H9 (cell line): ENCODE results near the gene SSTR1. TPM values are rescaled to one million over a fixed set of nuclear protein-coding genes. Genes with fewer than 3 reads are reported as not detected.

Source experiments
- DNase-seq: peaks from one replicate; pipeline ENCODE4 v3.0.0-alpha.2; 2017
- H2AFZ ChIP-seq: one replicate; pipeline ENCODE4 v1.6.1; 2013; ENCODE audit warnings: mild to moderate bottlenecking, low read length, control low read depth, moderate library complexity
- H2AK5ac ChIP-seq: 2 replicates; pipeline ENCODE4 v1.6.1; 2013; ENCODE audit warnings: low read length, control low read depth, mixed read lengths; ENCODE audit not compliant: insufficient read length
- H2BK120ac ChIP-seq: one replicate; pipeline ENCODE4 v1.6.1; 2013; ENCODE audit warnings: low read depth, mild to moderate bottlenecking, low read length, control low read depth, inconsistent platforms; ENCODE audit not compliant: poor library complexity, severe bottlenecking
- H2BK12ac ChIP-seq: 2 replicates; pipeline ENCODE4 v1.6.1; 2013; ENCODE audit warnings: low read length, control low read depth, mixed read lengths, low read depth; ENCODE audit not compliant: insufficient read length
- H2BK15ac ChIP-seq: 2 replicates; pipeline ENCODE4 v1.6.1; 2013; ENCODE audit warnings: low read depth, low read length, control low read depth
- H2BK20ac ChIP-seq: one replicate; pipeline ENCODE4 v1.6.1; 2013; ENCODE audit warnings: low read depth, mild to moderate bottlenecking, low read length, control low read depth, inconsistent platforms; ENCODE audit not compliant: poor library complexity, severe bottlenecking
- H2BK5ac ChIP-seq: 2 replicates; pipeline ENCODE4 v1.6.1; 2013; ENCODE audit warnings: low read length, control low read depth, mixed read lengths; ENCODE audit not compliant: insufficient read length
- H3K14ac ChIP-seq: 2 replicates; pipeline ENCODE4 v1.6.1; 2013; ENCODE audit warnings: low read length, control low read depth; ENCODE audit not compliant: insufficient read depth
- H3K18ac ChIP-seq: 2 replicates; pipeline ENCODE4 v1.6.1; 2013; ENCODE audit warnings: low read depth, mild to moderate bottlenecking, mixed read lengths, low read length, control low read depth; ENCODE audit not compliant: insufficient read length
- H3K23ac ChIP-seq: 2 replicates; pipeline ENCODE4 v1.6.1; 2013; ENCODE audit warnings: low read length, control low read depth, mixed read lengths, low read depth; ENCODE audit not compliant: insufficient read length
- H3K23me2 ChIP-seq: 2 replicates; pipeline ENCODE4 v1.6.1; 2013; ENCODE audit warnings: low read depth, mild to moderate bottlenecking, mixed read lengths, low read length, control low read depth; ENCODE audit not compliant: insufficient read length, poor library complexity, severe bottlenecking
- H3K27ac ChIP-seq: 2 replicates; pipeline ENCODE4 v1.5.1; 2013; ENCODE audit warnings: low read length, control low read depth, mixed read lengths, low read depth; ENCODE audit not compliant: insufficient read length
- H3K27me3 ChIP-seq: 2 replicates; pipeline ENCODE4 v1.6.1; 2013; ENCODE audit warnings: low read length, control low read depth, inconsistent platforms; ENCODE audit not compliant: insufficient read depth
- H3K4ac ChIP-seq: 2 replicates; pipeline ENCODE4 v1.6.1; 2013; ENCODE audit warnings: low read depth, mild to moderate bottlenecking, control low read depth, inconsistent platforms, low read length, moderate library complexity
- H3K4me1 ChIP-seq: 2 replicates; pipeline ENCODE4 v1.6.1; 2013; ENCODE audit warnings: low read length, control low read depth, inconsistent platforms; ENCODE audit not compliant: insufficient read depth
- H3K4me2 ChIP-seq: 2 replicates; pipeline ENCODE4 v1.6.1; 2013; ENCODE audit warnings: low read length, control low read depth, mixed read lengths; ENCODE audit not compliant: insufficient read length, insufficient read depth
- H3K56ac ChIP-seq: 2 replicates; pipeline ENCODE4 v1.6.1; 2013; ENCODE audit warnings: low read depth, mild to moderate bottlenecking, mixed read lengths, low read length, control low read depth; ENCODE audit not compliant: insufficient read length
- H3K79me1 ChIP-seq: 2 replicates; pipeline ENCODE4 v1.6.1; 2013; ENCODE audit warnings: low read depth, mild to moderate bottlenecking, moderate library complexity, low read length, control low read depth, inconsistent platforms; ENCODE audit not compliant: insufficient read depth, poor library complexity, severe bottlenecking
- H3K79me2 ChIP-seq: 2 replicates; pipeline ENCODE4 v1.6.1; 2013; ENCODE audit warnings: low read length, control low read depth, inconsistent platforms; ENCODE audit not compliant: insufficient read depth
- H3K9ac ChIP-seq: 2 replicates; pipeline ENCODE4 v1.6.1; 2013; ENCODE audit warnings: low read length, control low read depth, mixed read lengths; ENCODE audit not compliant: insufficient read length; ENCODE audit errors: extremely low read depth
- H3K9me3 ChIP-seq: one replicate; pipeline ENCODE4 v1.6.1; 2013; ENCODE audit warnings: low read depth, low read length, inconsistent platforms; ENCODE audit not compliant: control insufficient read depth
- H3T11ph ChIP-seq: one replicate; pipeline ENCODE4 v1.6.1; 2013; ENCODE audit warnings: mild to moderate bottlenecking, low read length, control low read depth, inconsistent platforms
- H4K20me1 ChIP-seq: one replicate; pipeline ENCODE4 v1.6.1; 2013; ENCODE audit not compliant: control insufficient read depth, insufficient read length, insufficient read depth
- H4K5ac ChIP-seq: 2 replicates; pipeline ENCODE4 v1.6.1; 2013; ENCODE audit warnings: low read depth, mild to moderate bottlenecking, mixed read lengths, low read length, control low read depth; ENCODE audit not compliant: insufficient read length
- H4K8ac ChIP-seq: replicated peaks from 2 replicates; pipeline ENCODE4 v1.6.1; 2013; ENCODE audit warnings: low read length, control low read depth, mixed read lengths, low read depth; ENCODE audit not compliant: insufficient read length
- H4K91ac ChIP-seq: 2 replicates; pipeline ENCODE4 v1.6.1; 2013; ENCODE audit warnings: low read depth, mild to moderate bottlenecking, moderate library complexity, mixed read lengths, low read length, control low read depth; ENCODE audit not compliant: insufficient read length
- H3K27ac Mint-ChIP-seq, 3 experiments: 2 replicates in 2 of 3; 3 replicates in 1 of 3; pipeline ENCODE4 v1.8.0; 2020 to 2021; ENCODE audit warnings: mixed read lengths in 3 of 3, mild to moderate bottlenecking in 1 of 3, moderate library complexity in 1 of 3
- H3K27me3 Mint-ChIP-seq: 2 replicates; pipeline ENCODE4 v1.8.0; 2021; ENCODE audit warnings: low read depth, mild to moderate bottlenecking, moderate library complexity, mixed read lengths
- H3K36me3 Mint-ChIP-seq, 3 experiments: 2 replicates in 2 of 3; 3 replicates in 1 of 3; pipeline ENCODE4 v1.8.0; 2020 to 2021; ENCODE audit warnings: low read depth in 3 of 3, mixed read lengths in 3 of 3; ENCODE audit not compliant: insufficient read depth in 1 of 3
- H3K4me1 Mint-ChIP-seq, 2 experiments: 2 replicates each; pipeline ENCODE4 v1.8.0; 2020; ENCODE audit warnings: mixed read lengths in 2 of 2
- H3K4me3 Mint-ChIP-seq, 2 experiments: 2 replicates in 1 of 2; 3 replicates in 1 of 2; pipeline ENCODE4 v1.8.0; 2020 to 2021; ENCODE audit warnings: mild to moderate bottlenecking in 2 of 2, mixed read lengths in 2 of 2, moderate library complexity in 1 of 2
- H3K9me3 Mint-ChIP-seq, 2 experiments: 2 replicates in 1 of 2; 3 replicates in 1 of 2; pipeline ENCODE4 v1.8.0; 2020; ENCODE audit warnings: mild to moderate bottlenecking in 2 of 2, mixed read lengths in 2 of 2, moderate library complexity in 1 of 2
- WGBS: extraction: QIAGEN DNeasy Blood & Tissue Kit; methylation state at CpG from one replicate; pipeline ENCODE4 v1.1.7; 2013; ENCODE audit warnings: missing lambda C conversion rate, low lambda C conversion rate, mixed read lengths; ENCODE audit not compliant: insufficient read length; ENCODE audit errors: extremely low coverage; 5-methylcytosine and 5-hydroxymethylcytosine counted together
- total RNA-seq: library from RNA; stranded (reverse); gene quantifications from 2 replicates; pipeline ENCODE4 v1.2.1, GENCODE V29; 2021
- TF ChIP-seq, protein P1 (sequence below): fragments of 200-600 bp; sonication (generic); conservative IDR thresholded peaks from 3 replicates; pipeline ENCODE4 v1.8.0; 2021; ENCODE audit warnings: antibody characterized with exemption, mild to moderate bottlenecking

The SSTR1 gene
- total RNA-seq, 1 experiment from 2014 or later, result 0.98 TPM

DNA sequence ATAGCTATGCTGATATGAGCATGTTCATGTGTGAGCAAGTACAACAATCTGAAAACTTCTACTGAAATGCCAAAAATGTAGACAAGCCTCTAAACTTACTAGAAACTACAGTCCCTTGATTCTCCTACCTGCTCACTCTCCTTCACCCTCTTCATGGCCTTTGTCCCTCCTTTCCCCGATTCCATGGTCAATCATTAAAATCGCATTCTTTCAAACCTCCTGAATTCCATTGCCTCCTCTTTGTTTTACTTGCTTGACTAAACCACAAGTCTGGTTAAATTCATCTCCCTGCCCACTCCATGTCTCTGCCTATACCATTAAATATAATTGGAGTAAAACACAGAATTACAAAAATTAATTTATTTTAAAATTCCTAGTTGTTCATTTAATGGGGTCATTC, 33.0 kb upstream of the SSTR1 start:
- Histone ChIP-seq H3K23ac (no peak overlapping the region), H3K79me1 (no peaks in the 10 kb centered on the region), H3K9ac (no peak overlapping the region), H4K91ac (no peak overlapping the region), H2BK120ac (no peak overlapping the region), H3K56ac (no peak overlapping the region), H2BK5ac (no peak overlapping the region), H3K4me2 (no peak overlapping the region), H3T11ph (no peak overlapping the region), H2AFZ (no peak overlapping the region), H3K9me3 (no peaks in the 10 kb centered on the region), H3K4ac (no peak overlapping the region), H3K18ac (no peak overlapping the region), H3K79me2 (no peaks in the 10 kb centered on the region), H2BK12ac (no peak overlapping the region), H3K27me3 (no peaks in the 10 kb centered on the region), H3K14ac (no peak overlapping the region), H3K23me2 (no peaks in the 10 kb centered on the region), H2BK15ac (no peak overlapping the region), H3K27ac (no peak overlapping the region), H2BK20ac (no peak overlapping the region), H4K8ac (no peak overlapping the region), H3K4me1 (no peaks in the 10 kb centered on the region; the same call in 1 of the 2 replicates), H2AK5ac (no peak overlapping the region), H4K5ac (no peak overlapping the region), H4K20me1 (no peaks in the 10 kb centered on the region)
- Mint-ChIP-seq H3K4me1 (peaks cover 10% of the 10 kb centered on the region in 2 experiments), H3K27ac (no peak overlapping the region), H3K27me3 (no peaks in the 10 kb centered on the region), H3K36me3 (peaks cover 10 to 28% (median 17%) of the 10 kb centered on the region in 3 experiments; a peak in 6 of 7 replicates), H3K9me3 (peaks cover 8% of the 10 kb centered on the region in 2 experiments), H3K4me3 (no peak overlapping the region)
- no peak for DNase-seq
- no CpG with 5 or more reads among the region's 2 CpGs for WGBS
- TF ChIP-seq, protein P1, sequence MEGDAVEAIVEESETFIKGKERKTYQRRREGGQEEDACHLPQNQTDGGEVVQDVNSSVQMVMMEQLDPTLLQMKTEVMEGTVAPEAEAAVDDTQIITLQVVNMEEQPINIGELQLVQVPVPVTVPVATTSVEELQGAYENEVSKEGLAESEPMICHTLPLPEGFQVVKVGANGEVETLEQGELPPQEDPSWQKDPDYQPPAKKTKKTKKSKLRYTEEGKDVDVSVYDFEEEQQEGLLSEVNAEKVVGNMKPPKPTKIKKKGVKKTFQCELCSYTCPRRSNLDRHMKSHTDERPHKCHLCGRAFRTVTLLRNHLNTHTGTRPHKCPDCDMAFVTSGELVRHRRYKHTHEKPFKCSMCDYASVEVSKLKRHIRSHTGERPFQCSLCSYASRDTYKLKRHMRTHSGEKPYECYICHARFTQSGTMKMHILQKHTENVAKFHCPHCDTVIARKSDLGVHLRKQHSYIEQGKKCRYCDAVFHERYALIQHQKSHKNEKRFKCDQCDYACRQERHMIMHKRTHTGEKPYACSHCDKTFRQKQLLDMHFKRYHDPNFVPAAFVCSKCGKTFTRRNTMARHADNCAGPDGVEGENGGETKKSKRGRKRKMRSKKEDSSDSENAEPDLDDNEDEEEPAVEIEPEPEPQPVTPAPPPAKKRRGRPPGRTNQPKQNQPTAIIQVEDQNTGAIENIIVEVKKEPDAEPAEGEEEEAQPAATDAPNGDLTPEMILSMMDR, result no peak
